H9 (cell line): ENCODE data around the gene DCST2. TPM values are rescaled to one million over a fixed set of nuclear protein-coding genes. Genes with fewer than 3 reads are reported as not detected.

ENCODE experiments used
- DNase-seq: peaks from one replicate; pipeline ENCODE4 v3.0.0-alpha.2; 2017
- H2AFZ ChIP-seq: one replicate; pipeline ENCODE4 v1.6.1; 2013; ENCODE audit warnings: mild to moderate bottlenecking, low read length, control low read depth, moderate library complexity
- H2AK5ac ChIP-seq: 2 replicates; pipeline ENCODE4 v1.6.1; 2013; ENCODE audit warnings: low read length, control low read depth, mixed read lengths; ENCODE audit not compliant: insufficient read length
- H2BK120ac ChIP-seq: one replicate; pipeline ENCODE4 v1.6.1; 2013; ENCODE audit warnings: low read depth, mild to moderate bottlenecking, low read length, control low read depth, inconsistent platforms; ENCODE audit not compliant: poor library complexity, severe bottlenecking
- H2BK12ac ChIP-seq: 2 replicates; pipeline ENCODE4 v1.6.1; 2013; ENCODE audit warnings: low read length, control low read depth, mixed read lengths, low read depth; ENCODE audit not compliant: insufficient read length
- H2BK15ac ChIP-seq: 2 replicates; pipeline ENCODE4 v1.6.1; 2013; ENCODE audit warnings: low read depth, low read length, control low read depth
- H2BK20ac ChIP-seq: one replicate; pipeline ENCODE4 v1.6.1; 2013; ENCODE audit warnings: low read depth, mild to moderate bottlenecking, low read length, control low read depth, inconsistent platforms; ENCODE audit not compliant: poor library complexity, severe bottlenecking
- H2BK5ac ChIP-seq: 2 replicates; pipeline ENCODE4 v1.6.1; 2013; ENCODE audit warnings: low read length, control low read depth, mixed read lengths; ENCODE audit not compliant: insufficient read length
- H3K14ac ChIP-seq: 2 replicates; pipeline ENCODE4 v1.6.1; 2013; ENCODE audit warnings: low read length, control low read depth; ENCODE audit not compliant: insufficient read depth
- H3K18ac ChIP-seq: 2 replicates; pipeline ENCODE4 v1.6.1; 2013; ENCODE audit warnings: low read depth, mild to moderate bottlenecking, mixed read lengths, low read length, control low read depth; ENCODE audit not compliant: insufficient read length
- H3K23ac ChIP-seq: 2 replicates; pipeline ENCODE4 v1.6.1; 2013; ENCODE audit warnings: low read length, control low read depth, mixed read lengths, low read depth; ENCODE audit not compliant: insufficient read length
- H3K23me2 ChIP-seq: 2 replicates; pipeline ENCODE4 v1.6.1; 2013; ENCODE audit warnings: low read depth, mild to moderate bottlenecking, mixed read lengths, low read length, control low read depth; ENCODE audit not compliant: insufficient read length, poor library complexity, severe bottlenecking
- H3K27ac ChIP-seq: 2 replicates; pipeline ENCODE4 v1.5.1; 2013; ENCODE audit warnings: low read length, control low read depth, mixed read lengths, low read depth; ENCODE audit not compliant: insufficient read length
- H3K27me3 ChIP-seq: 2 replicates; pipeline ENCODE4 v1.6.1; 2013; ENCODE audit warnings: low read length, control low read depth, inconsistent platforms; ENCODE audit not compliant: insufficient read depth
- H3K4ac ChIP-seq: 2 replicates; pipeline ENCODE4 v1.6.1; 2013; ENCODE audit warnings: low read depth, mild to moderate bottlenecking, control low read depth, inconsistent platforms, low read length, moderate library complexity
- H3K4me1 ChIP-seq: 2 replicates; pipeline ENCODE4 v1.6.1; 2013; ENCODE audit warnings: low read length, control low read depth, inconsistent platforms; ENCODE audit not compliant: insufficient read depth
- H3K4me2 ChIP-seq: 2 replicates; pipeline ENCODE4 v1.6.1; 2013; ENCODE audit warnings: low read length, control low read depth, mixed read lengths; ENCODE audit not compliant: insufficient read length, insufficient read depth
- H3K56ac ChIP-seq: 2 replicates; pipeline ENCODE4 v1.6.1; 2013; ENCODE audit warnings: low read depth, mild to moderate bottlenecking, mixed read lengths, low read length, control low read depth; ENCODE audit not compliant: insufficient read length
- H3K79me1 ChIP-seq: 2 replicates; pipeline ENCODE4 v1.6.1; 2013; ENCODE audit warnings: low read depth, mild to moderate bottlenecking, moderate library complexity, low read length, control low read depth, inconsistent platforms; ENCODE audit not compliant: insufficient read depth, poor library complexity, severe bottlenecking
- H3K79me2 ChIP-seq: 2 replicates; pipeline ENCODE4 v1.6.1; 2013; ENCODE audit warnings: low read length, control low read depth, inconsistent platforms; ENCODE audit not compliant: insufficient read depth
- H3K9ac ChIP-seq: 2 replicates; pipeline ENCODE4 v1.6.1; 2013; ENCODE audit warnings: low read length, control low read depth, mixed read lengths; ENCODE audit not compliant: insufficient read length; ENCODE audit errors: extremely low read depth
- H3K9me3 ChIP-seq: one replicate; pipeline ENCODE4 v1.6.1; 2013; ENCODE audit warnings: low read depth, low read length, inconsistent platforms; ENCODE audit not compliant: control insufficient read depth
- H3T11ph ChIP-seq: one replicate; pipeline ENCODE4 v1.6.1; 2013; ENCODE audit warnings: mild to moderate bottlenecking, low read length, control low read depth, inconsistent platforms
- H4K20me1 ChIP-seq: one replicate; pipeline ENCODE4 v1.6.1; 2013; ENCODE audit not compliant: control insufficient read depth, insufficient read length, insufficient read depth
- H4K5ac ChIP-seq: 2 replicates; pipeline ENCODE4 v1.6.1; 2013; ENCODE audit warnings: low read depth, mild to moderate bottlenecking, mixed read lengths, low read length, control low read depth; ENCODE audit not compliant: insufficient read length
- H4K8ac ChIP-seq: replicated peaks from 2 replicates; pipeline ENCODE4 v1.6.1; 2013; ENCODE audit warnings: low read length, control low read depth, mixed read lengths, low read depth; ENCODE audit not compliant: insufficient read length
- H4K91ac ChIP-seq: 2 replicates; pipeline ENCODE4 v1.6.1; 2013; ENCODE audit warnings: low read depth, mild to moderate bottlenecking, moderate library complexity, mixed read lengths, low read length, control low read depth; ENCODE audit not compliant: insufficient read length
- H3K27ac Mint-ChIP-seq, 3 experiments: 2 replicates in 2 of 3; 3 replicates in 1 of 3; pipeline ENCODE4 v1.8.0; 2020 to 2021; ENCODE audit warnings: mixed read lengths in 3 of 3, mild to moderate bottlenecking in 1 of 3, moderate library complexity in 1 of 3
- H3K27me3 Mint-ChIP-seq: 2 replicates; pipeline ENCODE4 v1.8.0; 2021; ENCODE audit warnings: low read depth, mild to moderate bottlenecking, moderate library complexity, mixed read lengths
- H3K36me3 Mint-ChIP-seq, 3 experiments: 2 replicates in 2 of 3; 3 replicates in 1 of 3; pipeline ENCODE4 v1.8.0; 2020 to 2021; ENCODE audit warnings: low read depth in 3 of 3, mixed read lengths in 3 of 3; ENCODE audit not compliant: insufficient read depth in 1 of 3
- H3K4me1 Mint-ChIP-seq, 2 experiments: 2 replicates each; pipeline ENCODE4 v1.8.0; 2020; ENCODE audit warnings: mixed read lengths in 2 of 2
- H3K4me3 Mint-ChIP-seq, 2 experiments: 2 replicates in 1 of 2; 3 replicates in 1 of 2; pipeline ENCODE4 v1.8.0; 2020 to 2021; ENCODE audit warnings: mild to moderate bottlenecking in 2 of 2, mixed read lengths in 2 of 2, moderate library complexity in 1 of 2
- H3K9me3 Mint-ChIP-seq, 2 experiments: 2 replicates in 1 of 2; 3 replicates in 1 of 2; pipeline ENCODE4 v1.8.0; 2020; ENCODE audit warnings: mild to moderate bottlenecking in 2 of 2, mixed read lengths in 2 of 2, moderate library complexity in 1 of 2
- CTCF ChIP-seq: fragments of 200-600 bp; sonication (generic); conservative IDR thresholded peaks from 3 replicates; pipeline ENCODE4 v1.8.0; 2021; ENCODE audit warnings: antibody characterized with exemption, mild to moderate bottlenecking
- WGBS: extraction: QIAGEN DNeasy Blood & Tissue Kit; methylation state at CpG from one replicate; pipeline ENCODE4 v1.1.7; 2013; ENCODE audit warnings: missing lambda C conversion rate, low lambda C conversion rate, mixed read lengths; ENCODE audit not compliant: insufficient read length; ENCODE audit errors: extremely low coverage; 5-methylcytosine and 5-hydroxymethylcytosine counted together
- total RNA-seq: library from RNA; stranded (reverse); gene quantifications from 2 replicates; pipeline ENCODE4 v1.2.1, GENCODE V29; 2021

The DCST2 gene
- total RNA-seq, 1 experiment from 2014 or later, result 0.35 TPM

DNA sequence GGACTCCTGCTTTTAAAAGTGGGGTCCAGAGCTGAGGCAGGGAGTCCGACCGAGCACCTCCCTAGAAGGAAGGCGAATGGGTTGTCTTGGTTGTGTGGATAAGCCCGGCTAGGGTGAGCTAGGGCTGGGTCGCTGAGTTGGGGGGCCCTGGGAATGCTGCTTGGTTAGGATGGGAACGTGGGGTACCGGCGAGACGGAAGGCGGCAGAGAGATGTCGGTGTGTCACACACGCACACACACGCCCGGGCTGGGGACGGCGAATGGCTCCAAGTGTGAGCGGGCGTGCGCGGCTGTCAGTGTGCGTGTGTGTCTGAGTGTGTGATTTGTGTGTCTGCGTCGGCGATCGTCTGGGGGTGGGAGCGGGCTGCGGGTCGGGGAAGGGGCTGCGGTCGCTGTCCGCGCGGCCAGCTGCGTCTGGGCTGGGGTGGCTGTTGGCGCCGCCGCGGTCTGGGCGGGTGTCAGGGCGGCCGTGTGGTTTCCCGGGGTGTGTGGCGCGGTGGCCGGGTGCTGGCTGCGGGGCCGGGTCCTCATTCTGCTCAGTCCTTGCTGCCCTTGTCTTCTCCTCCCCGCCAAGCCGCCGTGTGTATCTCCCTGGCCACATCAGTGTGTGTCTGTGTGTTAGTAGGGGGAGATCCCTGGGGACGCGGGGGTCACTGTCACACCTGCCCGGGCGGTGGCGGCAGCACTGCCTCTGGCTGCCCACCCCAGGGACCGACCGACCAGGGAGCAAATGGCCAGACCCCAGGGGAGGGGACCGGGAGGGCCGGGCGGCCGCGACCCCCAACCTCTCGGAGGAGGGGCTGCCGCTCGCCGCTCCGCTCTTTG, 46.1 kb upstream of the DCST2 start:
- Histone ChIP-seq H3K4ac (no peak overlapping the region), H3K4me2 (peak overlapping the region; percentile 79), H4K5ac (no peak overlapping the region), H3K23me2 (peaks cover 21% of the 10 kb centered on the region), H3K9ac (no peak overlapping the region), H2AK5ac (no peak overlapping the region), H2BK120ac (no peak overlapping the region), H2AFZ (no peak overlapping the region), H3K18ac (no peak overlapping the region), H4K91ac (no peak overlapping the region), H3K9me3 (no peaks in the 10 kb centered on the region), H3K56ac (no peak overlapping the region), H3K23ac (no peak overlapping the region), H2BK20ac (no peak overlapping the region), H4K8ac (no peak overlapping the region), H3K79me2 (no peaks in the 10 kb centered on the region), H2BK5ac (no peak overlapping the region), H2BK15ac (no peak overlapping the region), H3K27ac (no peak overlapping the region), H4K20me1 (no peaks in the 10 kb centered on the region), H3T11ph (no peak overlapping the region), H3K27me3 (peaks cover 51% of the 10 kb centered on the region), H3K79me1 (no peaks in the 10 kb centered on the region), H2BK12ac (no peak overlapping the region), H3K4me1 (no peaks in the 10 kb centered on the region), H3K14ac (no peak overlapping the region; the same call in 1 of the 2 replicates)
- Mint-ChIP-seq H3K4me1 (peaks cover 31 to 53% of the 10 kb centered on the region in 2 experiments), H3K4me3 (peak overlapping the region; percentile 60 to 81), H3K9me3 (peaks cover 0 to 6% of the 10 kb centered on the region in 2 experiments; a peak in 2 of 5 replicates), H3K27me3 (peaks cover 92% of the 10 kb centered on the region), H3K27ac (no peak overlapping the region), H3K36me3 (no peaks in the 10 kb centered on the region)
- no CpG with 5 or more reads among the region's 67 CpGs for WGBS
- TF ChIP-seq CTCF, result no peak
- DNase-seq, result no peak
